EL (cell line): ENCODE data around the gene CCNJL.
A peak's percentile ranks its signal among the peaks of the same experiment; 100 is the strongest.

ENCODE experiments used
- DNase-seq: peaks from one replicate; pipeline ENCODE4 v3.0.0-alpha.2; 2016

CCNJL gene

DNA sequence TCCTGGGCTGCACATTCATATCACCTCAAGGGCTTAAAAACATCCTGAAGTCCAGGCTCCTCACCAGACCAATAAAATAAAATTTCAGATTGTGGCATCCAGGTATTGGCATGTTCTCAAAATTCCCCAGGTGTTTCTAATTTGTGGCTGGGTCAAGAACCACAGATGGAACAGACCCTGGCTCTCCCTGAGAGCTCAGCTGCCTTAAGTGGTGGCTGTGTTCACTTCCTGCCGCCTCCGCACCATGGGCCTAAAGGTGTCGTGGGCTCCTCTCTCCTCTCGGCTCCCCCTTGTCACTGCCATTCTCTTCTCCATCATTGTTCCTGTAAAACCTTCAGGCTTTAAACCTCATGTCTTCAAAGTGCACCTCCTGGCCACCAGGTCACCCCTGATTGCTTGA is 17.8 kb upstream of the CCNJL start:
- DNase-seq: no peak

DNA sequence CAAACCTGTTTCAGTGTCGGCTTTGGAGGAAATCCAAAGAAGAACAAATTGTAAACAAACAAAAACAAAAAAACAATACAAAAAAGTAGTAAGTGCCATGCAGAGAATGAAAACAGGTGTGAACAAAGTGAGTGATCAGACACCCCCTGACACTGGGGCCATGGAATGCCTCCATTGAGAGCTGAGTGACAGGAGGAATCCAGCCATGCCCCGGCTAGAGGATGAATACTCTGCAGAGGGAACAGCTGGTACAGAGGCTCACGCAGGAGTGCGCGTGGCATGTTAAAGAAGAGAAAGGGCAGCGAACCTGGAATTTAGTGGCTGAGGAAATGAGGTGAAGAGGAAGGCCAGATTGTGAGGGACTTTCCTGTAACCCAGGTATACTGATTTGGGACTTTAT is 15.5 kb upstream of the CCNJL start:
- DNase-seq: no peak

DNA sequence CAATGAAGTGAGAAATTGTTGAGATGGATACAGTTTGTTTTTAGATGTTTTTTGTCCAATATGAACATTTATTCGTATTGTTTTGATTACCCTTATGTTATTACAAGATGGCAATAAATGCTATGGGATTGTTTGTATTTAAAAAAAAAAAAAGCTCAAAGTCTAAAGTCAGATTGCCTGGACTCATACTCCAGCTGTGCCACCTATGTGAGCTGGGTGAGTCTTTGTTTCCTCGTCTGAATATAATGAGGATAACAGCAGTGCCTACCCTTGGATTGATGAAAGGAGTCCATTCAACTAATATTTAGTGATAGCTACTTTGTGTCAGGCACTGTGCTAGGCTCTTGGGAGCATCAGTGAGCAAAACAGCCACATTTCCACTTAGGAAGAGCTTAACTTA is 14.6 kb upstream of the CCNJL start:
- DNase-seq: no peak

DNA sequence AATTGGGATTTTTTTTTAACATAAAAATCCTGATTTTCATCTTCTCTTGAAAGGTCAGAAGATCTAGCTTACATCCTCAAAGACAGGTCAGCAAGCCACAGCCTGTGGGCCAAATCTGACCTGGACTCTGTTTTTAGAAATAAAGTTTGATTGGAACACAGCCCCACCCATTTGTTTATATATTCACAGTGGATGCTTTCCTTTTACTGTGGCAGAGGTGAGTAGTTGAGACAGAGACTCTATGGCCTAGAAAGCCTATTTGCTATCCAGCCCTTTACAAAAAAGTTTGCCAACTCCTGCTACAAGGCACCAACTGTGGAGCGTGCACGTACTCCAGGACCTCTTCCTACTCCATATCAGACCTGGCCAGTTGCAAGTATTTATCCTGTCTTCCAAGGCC is 13.4 kb upstream of the CCNJL start:
- DNase-seq: no peak

DNA sequence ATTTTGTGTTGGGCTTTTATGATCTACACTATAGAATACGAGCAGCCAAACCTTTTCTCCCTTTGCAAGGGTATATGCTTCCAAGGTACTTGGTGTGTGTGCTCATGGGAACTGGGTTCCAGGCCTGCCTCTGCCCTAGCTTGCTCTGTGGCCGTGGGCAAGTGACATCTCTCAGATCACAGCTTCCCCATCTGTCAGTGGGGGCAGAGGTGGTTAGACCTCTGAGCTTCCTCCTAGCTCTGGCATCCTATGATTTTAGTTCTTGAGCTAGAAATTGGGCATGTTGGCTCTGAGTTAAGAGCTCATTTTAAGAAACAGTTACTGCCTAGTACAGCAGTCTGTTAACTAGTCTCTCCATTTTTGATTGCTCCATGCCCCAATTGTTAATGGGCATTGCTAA is 12.5 kb upstream of the CCNJL start:
- no peak for DNase-seq

DNA sequence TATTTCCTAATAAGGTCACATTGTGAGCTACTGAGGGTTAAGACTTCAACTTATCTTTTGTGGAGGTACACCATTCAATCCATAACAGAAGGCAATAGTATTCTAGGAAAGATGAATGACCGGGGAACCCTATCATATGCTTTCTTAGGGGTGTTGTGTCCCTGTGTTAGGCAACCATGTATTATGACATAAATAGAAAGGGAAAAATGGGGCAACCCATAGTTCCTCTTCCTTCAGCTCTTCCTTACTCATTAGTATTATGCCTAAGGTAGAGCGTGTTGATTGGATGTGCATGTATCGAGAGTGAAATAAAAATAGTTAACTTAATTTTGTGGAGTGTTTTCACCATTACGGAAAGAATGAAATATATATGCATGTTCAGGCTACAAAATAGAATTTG is 6.0 kb upstream of the CCNJL start:
- DNase-seq: no peak

DNA sequence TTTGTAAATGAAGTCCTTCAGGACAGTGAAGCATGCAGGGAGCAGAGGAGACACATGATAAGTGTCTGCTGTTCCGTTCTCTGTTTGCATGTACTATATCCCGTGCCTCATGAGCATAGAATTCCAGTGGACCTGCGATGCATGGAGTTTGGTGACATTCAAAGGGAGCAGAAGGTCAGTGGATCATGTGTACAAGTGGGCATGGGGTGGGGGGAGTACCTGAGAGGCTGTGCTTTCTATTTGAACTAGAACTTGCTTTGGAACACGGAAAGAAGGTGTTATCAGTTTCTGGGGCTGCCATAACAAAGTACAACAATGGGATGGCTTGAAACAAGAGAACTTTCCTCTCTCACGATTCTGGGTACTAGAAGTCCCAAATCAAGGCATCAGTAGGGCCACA is 5.1 kb upstream of the CCNJL start:
- no peak for DNase-seq

DNA sequence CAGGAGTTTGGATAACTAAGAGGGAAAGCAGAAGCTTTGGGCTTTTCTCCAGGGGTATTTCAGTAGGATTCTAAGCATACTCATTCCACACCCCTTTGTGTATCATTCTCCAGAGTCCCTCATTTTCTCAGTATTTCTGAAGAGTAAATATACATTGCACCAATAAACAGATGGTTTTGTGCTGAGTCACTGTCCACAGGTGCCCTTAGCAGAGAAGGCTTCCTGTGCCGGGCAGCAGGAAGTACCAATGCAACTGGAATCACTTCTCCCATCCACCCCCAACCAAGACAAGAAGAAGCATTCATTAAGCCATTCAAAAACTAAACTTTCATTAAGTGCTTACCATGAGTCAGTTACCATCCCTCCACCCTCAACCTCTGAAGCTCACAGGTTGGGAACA is 3.6 kb upstream of the CCNJL start:
- DNase-seq: peak; percentile 69

DNA sequence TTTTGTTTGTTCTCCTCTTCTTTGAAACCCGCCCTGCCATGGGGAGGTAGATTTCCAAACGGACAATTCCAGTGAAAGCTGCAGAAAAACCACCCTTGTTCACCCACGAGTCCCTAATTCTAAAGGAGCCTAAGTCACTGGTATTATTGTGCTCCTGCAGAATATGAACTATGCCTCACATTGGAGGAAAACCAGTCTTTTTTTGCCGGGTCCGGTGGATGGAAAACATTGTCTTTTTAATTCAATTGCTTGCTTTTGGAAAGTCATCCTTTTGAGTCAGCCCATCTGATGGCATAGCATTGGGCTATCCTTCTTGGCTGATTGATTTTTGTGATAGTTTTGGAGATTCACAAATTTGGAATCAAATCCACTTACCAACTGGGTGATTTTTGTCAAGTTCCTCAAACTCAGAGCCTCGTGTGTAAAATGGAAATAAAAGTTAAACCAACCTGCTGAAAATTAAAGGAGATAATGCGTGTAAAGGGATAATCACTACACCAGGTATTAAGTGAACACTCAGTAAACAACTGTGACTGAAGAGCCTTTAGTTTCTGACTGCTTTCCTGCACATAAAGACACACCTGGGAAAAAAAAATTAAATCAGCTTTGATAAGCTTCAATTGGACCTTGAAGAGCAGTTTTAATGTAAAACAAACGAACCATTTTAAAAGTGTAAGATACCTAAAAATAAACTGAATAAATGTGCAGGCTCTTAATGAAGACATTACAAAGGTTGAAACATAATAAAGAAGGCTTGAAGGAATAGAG is 780 bp upstream of the CCNJL start:
- DNase-seq: no peak

DNA sequence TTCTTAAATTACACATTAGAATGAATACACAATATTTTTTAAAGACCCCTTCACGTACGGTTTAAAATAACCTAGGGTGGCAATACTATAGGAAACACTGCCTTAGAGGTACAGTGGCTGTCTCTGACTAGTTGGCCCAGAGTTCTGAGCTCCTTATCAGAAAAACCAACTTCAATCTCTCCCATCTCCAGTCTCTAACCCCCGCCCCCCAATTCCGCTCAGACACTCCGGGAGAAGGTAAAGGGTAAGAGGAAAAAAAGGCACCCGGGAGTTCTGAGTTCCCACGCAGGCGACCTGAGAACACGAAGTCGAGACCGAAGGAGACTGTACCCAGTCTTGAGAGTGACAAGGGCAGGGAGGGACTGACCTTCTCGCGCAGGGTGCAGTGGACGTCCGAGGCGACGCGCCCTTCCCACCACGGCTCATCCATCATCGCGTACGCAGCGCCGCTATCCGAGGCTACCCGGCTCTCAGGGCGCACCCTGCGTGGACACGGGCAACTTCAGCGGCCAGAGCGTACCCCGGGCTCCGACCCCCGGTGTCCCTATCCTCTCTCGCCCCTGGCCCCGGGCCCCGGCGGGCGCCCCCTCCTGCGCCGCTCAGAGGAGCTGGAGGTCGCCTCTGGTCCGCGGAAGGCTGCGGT is 752 bp downstream of the CCNJL start:
- DNase-seq: no peak

DNA sequence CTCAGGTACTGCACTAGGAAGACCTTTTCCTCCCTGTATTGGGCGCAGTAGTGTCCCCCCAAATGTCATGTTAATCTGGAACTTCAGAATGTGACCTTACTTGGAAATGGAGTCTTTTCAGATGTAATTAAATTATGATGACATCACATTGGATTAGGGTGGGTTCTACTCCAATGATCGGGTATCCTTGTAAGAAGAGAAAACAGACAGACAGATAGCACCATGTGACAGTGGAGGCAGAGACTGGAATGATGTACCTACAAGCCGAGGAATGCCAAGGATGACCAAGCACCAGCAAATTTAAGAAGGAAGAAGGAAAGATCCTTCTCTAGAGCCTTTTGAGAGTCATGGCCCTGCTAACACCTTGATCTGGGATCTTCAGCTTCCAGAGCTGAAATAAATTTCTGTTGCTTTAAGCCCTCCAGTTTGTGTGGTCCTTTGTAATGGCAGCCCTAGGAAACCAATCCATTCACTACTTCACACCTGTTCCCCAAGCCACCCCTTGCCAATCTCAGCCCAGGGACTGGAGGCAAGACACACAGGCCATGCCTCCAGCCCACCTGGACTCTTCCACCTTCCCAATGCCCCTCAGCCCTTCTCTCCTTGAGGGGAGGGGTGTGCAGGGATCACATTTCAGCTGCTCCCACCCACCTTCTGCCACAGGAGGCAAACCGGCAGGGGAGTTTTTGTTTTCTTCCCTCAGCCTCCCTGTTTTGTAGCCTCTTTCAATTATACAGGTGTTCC is 1.6 kb downstream of the CCNJL start:
- no peak for DNase-seq

DNA sequence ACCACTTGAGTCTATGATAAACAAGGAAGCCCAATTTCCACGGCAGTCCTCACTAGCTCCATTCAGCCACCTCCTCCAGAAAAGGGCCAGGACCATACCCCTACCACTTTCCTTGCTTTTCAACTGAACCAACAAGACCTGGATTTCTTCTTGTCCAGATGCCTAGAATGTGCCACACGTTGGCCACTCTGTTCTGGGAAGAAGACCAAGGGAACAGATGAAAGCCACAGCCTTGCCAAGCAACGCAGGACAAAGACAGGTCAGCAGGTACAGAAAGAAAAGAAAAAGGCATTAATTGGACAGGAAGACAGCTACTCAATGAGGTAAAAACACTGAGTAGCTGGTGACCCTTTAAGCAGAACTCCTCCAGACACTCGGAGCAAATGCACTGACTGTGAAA is 2.2 kb downstream of the CCNJL start:
- no peak for DNase-seq

DNA sequence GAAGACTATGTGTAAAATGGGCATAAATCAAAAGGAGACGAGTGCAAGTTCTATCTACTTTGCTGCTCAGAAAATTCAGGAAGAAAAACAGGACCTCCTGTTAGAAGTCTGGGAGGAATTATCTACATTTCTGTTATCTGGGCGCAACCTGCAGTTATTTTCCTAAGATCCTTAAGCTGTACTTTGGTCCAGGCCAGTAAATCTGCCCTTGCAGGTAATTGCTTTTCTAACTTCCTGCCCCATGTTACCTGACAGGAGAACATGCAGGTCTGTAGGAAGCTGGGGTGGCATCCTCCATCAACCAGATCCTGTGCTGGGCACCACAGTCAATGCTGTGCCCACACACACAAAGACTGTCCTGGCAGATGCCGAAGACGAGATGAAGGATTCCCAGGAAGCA is 5.7 kb downstream of the CCNJL start:
- DNase-seq: no peak

DNA sequence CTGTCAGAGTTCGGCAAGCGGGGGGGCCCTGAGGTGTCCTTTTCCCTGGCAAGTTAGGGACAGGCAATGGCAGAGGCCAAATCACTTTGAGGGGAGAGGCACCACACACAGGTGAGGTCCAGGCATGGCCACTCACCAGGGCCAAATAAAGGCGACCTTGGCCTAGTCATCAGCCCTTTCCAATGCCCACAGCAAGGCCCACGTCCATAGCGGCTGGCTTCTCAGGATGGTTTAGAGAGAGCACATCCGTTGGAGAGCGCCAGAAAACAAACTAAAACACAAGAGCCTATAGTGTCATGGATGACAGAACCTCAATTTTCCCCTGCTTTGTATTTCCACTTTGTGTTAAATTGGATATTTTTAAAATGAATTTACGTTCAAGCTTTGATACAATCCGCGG is 7.0 kb downstream of the CCNJL start:
- DNase-seq: no peak

DNA sequence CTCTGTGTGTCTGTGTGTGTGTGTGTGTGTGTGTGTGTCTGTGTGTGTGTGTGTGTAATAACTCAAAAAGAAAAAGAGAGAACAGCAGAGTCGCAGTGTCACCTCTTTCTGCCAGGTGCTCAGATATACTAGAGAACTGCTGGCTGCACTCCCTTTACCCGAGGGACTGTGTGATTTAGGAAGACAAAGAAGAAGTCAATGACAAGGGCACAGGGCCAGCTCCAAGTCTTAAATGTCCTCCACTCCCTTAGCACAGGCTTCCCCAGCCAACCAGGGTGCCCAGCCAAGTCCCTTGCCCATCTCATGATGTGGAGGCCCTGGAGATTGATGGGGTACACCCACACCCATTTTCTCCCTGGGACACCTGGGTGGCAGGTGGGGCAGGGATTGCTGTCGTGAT is 8.7 kb downstream of the CCNJL start:
- DNase-seq: no peak

DNA sequence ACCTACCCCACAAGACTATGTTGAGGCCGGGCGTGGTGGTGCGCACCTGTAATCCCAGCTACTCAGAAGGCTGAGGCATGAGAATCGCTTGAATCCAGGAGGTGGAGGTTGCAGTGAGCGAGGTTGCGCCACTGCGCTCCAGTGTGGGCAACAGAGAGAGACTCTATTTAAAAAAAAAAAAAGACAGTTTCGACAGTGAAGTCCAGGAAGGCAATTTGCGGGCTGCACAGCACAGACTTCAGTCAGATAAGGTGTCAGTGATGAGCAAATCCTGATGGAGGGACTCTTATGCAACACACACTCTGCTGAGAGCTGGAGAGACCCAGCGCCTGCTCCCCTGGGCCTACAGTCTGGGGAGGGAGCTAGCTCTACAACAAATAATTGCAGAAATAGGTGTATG is 14.2 kb downstream of the CCNJL start:
- DNase-seq: no peak

DNA sequence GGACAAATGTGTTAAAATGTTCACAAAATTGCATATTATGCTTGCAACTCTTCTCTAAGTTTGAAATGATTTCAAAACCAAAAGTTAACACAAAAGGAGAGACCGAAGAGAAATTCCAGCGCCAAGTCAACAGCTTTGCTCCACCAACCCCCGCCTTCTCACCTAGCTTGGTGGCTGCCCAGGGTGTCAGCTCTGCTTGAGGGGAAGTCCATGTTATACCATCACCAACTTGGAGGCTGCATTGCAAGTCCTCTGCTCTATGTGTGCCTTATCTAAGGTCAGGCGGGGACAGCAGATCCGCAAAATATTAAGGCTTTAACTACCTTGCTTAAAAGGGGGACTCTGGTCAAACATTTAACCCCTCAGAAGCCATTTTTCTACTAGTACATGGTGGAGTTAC is 14.6 kb downstream of the CCNJL start:
- DNase-seq: no peak

DNA sequence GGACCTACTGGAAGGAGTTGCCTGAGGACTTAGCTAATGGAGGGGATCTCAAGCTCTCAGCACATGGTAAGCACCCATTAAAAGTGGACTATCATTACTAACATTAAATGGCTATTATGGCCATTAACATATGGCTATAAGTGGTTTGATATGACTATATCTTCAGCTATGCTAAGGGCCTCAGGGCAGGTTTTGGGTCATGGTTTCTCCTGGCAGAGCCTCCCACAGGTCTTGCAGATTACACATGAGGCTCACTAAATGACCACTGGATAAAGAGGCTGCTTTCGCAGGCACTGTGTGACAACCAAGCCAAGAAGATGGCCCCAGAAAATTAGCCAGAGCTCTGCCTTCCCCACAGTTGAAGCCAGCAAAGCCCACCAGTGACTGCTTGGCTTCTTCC is 15.4 kb downstream of the CCNJL start:
- peak; percentile 54 for DNase-seq

DNA sequence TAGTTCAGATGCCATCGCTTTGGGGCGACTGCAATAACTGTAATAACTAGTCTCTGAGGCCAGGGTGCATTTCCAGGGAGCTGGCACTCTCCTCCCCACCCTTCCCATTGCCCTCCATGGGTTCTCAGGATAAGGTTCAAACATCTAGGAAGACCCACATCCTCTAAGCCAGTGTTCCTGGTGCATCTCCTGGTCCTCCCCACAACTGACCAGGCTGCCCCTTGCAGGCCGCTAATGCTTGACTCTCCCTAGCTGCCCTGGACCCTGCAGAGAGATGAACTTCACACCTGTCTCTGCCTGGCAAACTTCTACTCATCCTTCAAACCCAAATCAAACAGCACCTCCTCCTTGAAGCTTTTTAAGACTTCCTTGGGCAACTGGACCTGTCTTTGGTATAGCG is 15.9 kb downstream of the CCNJL start:
- DNase-seq: no peak

DNA sequence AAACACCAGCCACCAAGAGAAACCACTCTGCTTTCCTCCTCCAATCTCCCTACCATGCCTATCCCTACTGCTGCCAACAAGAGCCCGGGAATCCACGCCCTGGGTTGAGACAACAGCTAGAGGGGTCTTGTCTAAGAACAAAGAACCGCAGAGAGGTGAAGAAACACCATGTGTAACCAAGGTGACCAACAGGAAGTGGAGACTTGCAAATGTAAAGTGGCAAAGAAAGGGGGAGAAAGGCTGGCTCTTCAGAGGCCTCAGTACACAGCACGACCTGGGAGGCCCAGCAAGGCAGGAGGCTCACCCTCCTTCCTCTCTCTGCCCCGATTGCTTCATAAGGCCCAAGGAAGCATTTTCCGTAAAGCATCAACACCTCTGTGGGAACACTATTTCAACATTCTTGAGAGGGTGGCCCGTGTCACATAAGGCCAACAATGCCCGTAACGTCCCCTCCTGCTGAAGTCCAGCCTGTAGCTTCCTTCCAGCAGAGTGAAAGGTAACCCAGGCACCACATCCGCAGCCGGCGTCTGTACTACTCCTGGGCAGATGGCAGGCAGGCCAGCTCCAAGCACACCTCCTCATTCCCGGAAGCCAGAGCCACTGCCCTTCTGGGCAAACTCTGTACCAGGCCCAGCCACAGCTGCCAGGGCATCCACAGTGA is 18.3 kb downstream of the CCNJL start:
- no peak for DNase-seq

DNA sequence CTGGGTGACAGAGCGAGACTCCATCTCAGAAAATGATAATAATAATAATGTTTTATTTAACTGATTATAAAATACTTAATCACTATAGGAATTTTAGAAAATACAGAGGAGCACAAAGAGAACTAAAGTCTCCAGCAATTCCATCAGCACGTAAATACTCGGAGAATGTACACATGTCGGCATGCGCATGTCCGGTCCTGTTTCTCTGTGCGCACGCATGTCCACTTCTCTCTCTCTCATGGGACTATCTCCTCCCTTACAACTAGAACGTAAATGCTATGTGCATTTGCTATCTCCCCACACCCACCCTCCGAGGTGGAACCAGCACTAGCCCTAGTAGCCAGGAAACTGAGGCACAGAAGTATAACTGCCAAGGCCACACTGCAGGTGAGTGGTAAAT is 19.0 kb downstream of the CCNJL start:
- no peak for DNase-seq

DNA sequence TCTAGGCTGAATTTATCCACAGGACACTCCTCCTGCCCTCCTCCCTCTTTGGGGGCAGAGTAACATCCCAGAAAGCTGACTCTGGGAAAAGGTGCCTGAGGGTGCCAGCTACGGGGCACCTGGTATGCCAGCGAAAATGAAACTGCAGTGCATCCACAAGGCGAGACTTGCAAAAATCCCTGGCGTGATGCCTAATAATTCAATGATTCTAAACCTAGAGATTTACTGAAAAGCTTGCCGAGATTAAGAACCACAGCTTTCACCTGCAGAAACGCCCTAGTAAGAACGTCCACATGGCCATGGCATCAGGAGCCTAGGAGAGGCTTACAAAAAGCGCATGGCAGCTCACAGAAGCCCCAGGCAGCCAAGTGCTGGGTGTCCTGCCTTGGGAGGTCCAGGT is 20.9 kb downstream of the CCNJL start:
- DNase-seq: no peak

DNA sequence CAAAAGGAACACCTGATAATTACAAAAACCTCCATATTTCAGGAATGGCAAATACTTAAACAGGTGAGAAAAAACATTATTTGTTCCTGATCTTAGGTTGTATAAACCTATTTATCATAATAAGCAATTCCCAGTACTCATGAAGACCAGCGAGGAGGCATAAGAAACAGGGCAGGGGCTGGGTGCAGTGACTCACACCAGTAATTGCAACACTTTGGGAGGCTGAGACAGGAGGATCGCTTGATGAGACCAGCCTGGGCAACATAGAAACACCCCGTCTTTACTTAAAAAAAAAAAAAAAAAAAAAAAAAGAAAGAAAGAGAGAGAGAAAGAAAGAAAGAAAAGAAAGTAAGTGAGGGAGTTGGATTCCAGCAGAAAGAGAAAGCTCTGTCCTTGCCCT is 21.6 kb downstream of the CCNJL start:
- DNase-seq: no peak

DNA sequence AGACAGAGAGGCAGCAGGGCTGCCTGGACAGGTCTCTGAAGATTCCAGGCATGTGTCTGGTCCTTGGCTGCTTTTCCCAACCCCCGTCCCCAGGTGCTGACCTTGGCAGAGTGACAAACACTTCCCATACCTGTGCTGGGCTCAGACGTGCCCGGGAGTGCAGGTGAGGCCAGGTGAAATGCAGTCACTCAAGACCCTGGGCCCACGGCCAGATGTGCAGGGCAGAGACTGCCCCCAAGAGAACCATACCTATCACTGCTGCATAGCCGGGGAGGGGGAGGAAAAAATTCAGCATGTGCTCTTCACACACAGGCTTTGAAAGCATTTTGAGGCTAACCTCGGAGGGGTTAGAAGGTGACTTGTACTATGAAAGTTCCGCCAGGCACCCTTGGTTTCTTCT is 22.6 kb downstream of the CCNJL start:
- no peak for DNase-seq
